ENCODE measurements around the gene METTL23. TPM values are rescaled to one million over a fixed set of nuclear protein-coding genes. Genes with fewer than 3 reads are reported as not detected.

METTL23 gene
- total RNA-seq, 4 donors from 2014 or later = 20.6 to 29.9 (median 23.0) TPM

DNA sequence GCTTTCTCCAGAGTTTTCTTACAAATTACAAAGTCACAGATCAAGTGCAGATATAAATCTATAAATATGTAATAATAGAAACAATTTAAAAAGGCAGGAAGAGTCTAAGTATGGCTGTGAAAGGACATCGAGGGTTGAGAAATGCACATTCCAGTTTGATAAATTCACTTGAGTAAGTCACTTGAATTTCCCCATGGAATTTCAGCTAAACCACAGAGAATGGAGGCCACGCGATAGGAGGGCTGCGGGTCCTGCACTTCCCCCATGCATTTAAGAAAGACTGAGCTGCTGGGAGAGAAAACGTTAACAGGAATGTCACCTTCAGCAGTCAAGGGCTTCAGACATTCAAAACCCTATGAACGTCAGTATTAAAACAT lies 9.8 kb upstream of the METTL23 start:
- Histone ChIP-seq H3K9me3 (no peaks in the 10 kb centered on the region), H3K27me3 (no peaks in the 10 kb centered on the region), H3K4me1 (peaks cover 22% of the 10 kb centered on the region), H3K4me3 (no peak overlapping the region), H3K36me3 (peaks cover 77% of the 10 kb centered on the region), H3K27ac (peak overlapping the region; percentile 69)
- no peak for DNase-seq (ENCODE audit: low spot score in 2 of 2)
- 78% methylated on average over 6 of the region's 6 CpGs for WGBS
- TF ChIP-seq EP300 (IDR thresholded peaks at IDR 0.05) = no peak
- TF ChIP-seq, protein P1, sequence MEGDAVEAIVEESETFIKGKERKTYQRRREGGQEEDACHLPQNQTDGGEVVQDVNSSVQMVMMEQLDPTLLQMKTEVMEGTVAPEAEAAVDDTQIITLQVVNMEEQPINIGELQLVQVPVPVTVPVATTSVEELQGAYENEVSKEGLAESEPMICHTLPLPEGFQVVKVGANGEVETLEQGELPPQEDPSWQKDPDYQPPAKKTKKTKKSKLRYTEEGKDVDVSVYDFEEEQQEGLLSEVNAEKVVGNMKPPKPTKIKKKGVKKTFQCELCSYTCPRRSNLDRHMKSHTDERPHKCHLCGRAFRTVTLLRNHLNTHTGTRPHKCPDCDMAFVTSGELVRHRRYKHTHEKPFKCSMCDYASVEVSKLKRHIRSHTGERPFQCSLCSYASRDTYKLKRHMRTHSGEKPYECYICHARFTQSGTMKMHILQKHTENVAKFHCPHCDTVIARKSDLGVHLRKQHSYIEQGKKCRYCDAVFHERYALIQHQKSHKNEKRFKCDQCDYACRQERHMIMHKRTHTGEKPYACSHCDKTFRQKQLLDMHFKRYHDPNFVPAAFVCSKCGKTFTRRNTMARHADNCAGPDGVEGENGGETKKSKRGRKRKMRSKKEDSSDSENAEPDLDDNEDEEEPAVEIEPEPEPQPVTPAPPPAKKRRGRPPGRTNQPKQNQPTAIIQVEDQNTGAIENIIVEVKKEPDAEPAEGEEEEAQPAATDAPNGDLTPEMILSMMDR (IDR thresholded peaks at IDR 0.05) = no peak
- no peak for TF ChIP-seq POLR2A (IDR thresholded peaks at IDR 0.05)
- TF ChIP-seq POLR2AphosphoS5 (IDR thresholded peaks at IDR 0.05) = no peak

DNA sequence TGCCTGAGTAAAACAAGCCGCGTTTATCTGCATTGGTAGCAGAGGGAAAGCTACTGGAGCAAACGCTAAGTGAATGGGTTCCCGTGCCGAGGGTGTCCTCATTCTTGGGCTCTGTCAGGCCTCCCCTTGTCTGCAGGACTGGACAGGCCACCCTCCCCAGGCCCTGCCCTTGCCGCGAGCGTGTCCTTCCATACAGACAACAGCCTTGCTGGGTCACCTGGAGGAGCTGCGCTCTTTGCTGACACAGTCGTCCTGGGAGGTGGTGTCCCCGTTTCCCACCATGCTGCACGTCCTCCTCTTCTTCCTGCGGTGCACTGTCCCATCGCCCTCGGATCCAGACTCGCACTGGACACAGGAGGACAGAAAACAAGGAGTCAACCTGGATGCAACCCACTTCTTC lies 8.1 kb upstream of the METTL23 start:
- H3K4me3 ChIP-seq = no peak overlapping the region
- DNase-seq (ENCODE audit: low spot score in 2 of 2) = no peak
- H3K9me3 ChIP-seq = no peaks in the 10 kb centered on the region
- H3K36me3 ChIP-seq = peaks cover 86% of the 10 kb centered on the region
- no peak for TF ChIP-seq POLR2AphosphoS5 (IDR thresholded peaks at IDR 0.05)
- no peak for TF ChIP-seq EP300 (IDR thresholded peaks at IDR 0.05)
- no peak for TF ChIP-seq POLR2A (IDR thresholded peaks at IDR 0.05)
- TF ChIP-seq, protein P1 (IDR thresholded peaks at IDR 0.05) = no peak
- peaks cover 27% of the 10 kb centered on the region for H3K4me1 ChIP-seq
- H3K27ac ChIP-seq = no peak overlapping the region
- WGBS = 86% methylated on average over 16 of the region's 16 CpGs
- no peaks in the 10 kb centered on the region for H3K27me3 ChIP-seq

DNA sequence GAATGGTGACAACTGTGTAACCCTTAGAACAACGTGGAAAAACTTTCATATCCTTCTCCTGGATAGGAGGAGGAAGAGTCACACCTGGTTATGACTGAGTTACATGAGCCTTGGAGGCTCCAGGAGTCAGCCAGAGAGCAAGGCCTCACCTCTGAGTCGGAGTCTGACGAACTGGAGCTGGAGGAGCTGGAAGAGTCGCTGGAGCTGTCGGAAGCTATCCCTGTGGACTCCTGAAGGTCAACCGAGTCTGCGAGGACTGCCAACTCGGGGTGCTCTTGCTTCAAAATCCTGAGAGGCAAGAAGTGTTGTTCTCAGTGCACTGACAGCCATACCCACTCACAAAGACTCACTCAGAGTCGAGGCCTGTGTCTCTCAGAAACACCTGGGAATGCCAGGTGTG lies 6.4 kb upstream of the METTL23 start:
- Histone ChIP-seq H3K27ac (no peak overlapping the region), H3K27me3 (no peaks in the 10 kb centered on the region), H3K9me3 (no peaks in the 10 kb centered on the region), H3K4me1 (peaks cover 33% of the 10 kb centered on the region), H3K36me3 (peaks cover 87% of the 10 kb centered on the region), H3K4me3 (no peak overlapping the region)
- TF ChIP-seq POLR2A (IDR thresholded peaks at IDR 0.05) = no peak
- TF ChIP-seq EP300 (IDR thresholded peaks at IDR 0.05) = no peak
- no peak for TF ChIP-seq POLR2AphosphoS5 (IDR thresholded peaks at IDR 0.05)
- TF ChIP-seq, protein P1 (IDR thresholded peaks at IDR 0.05) = no peak
- DNase-seq (ENCODE audit: low spot score in 2 of 2) = peak in 1 of 2 donors; percentile 28
- 81% methylated on average over 3 of the region's 9 CpGs for WGBS

DNA sequence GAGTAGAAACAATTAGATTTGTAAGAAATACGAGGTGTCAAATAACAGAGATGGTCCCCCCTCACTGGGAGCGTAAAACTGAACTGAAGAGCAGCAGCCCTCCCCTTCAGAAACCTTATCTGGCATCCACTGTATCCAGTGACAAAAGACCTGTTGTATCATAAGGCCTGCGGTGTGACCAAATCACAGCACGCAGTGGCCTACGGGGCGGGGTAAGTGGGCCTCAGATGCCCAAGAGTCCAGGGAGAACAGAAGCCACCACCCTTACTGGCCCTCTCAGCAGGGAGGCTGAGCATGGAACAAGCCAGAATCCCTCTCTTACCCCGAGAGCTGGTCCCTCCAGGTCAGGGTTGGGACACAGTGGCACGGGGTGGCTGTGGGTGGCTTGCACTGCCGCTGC lies 5.7 kb upstream of the METTL23 start:
- TF ChIP-seq POLR2A (IDR thresholded peaks at IDR 0.05) (no peak), POLR2AphosphoS5 (IDR thresholded peaks at IDR 0.05) (no peak), EP300 (IDR thresholded peaks at IDR 0.05) (no peak)
- TF ChIP-seq, protein P1 (IDR thresholded peaks at IDR 0.05) = no peak
- Histone ChIP-seq H3K27ac (no peak overlapping the region), H3K9me3 (no peaks in the 10 kb centered on the region), H3K4me1 (peaks cover 35% of the 10 kb centered on the region), H3K27me3 (no peaks in the 10 kb centered on the region), H3K4me3 (no peak overlapping the region), H3K36me3 (peaks cover 83% of the 10 kb centered on the region)
- 92% methylated on average over 9 of the region's 9 CpGs for WGBS
- peak in 1 of 2 donors; percentile 54 for DNase-seq (ENCODE audit: low spot score in 2 of 2)

DNA sequence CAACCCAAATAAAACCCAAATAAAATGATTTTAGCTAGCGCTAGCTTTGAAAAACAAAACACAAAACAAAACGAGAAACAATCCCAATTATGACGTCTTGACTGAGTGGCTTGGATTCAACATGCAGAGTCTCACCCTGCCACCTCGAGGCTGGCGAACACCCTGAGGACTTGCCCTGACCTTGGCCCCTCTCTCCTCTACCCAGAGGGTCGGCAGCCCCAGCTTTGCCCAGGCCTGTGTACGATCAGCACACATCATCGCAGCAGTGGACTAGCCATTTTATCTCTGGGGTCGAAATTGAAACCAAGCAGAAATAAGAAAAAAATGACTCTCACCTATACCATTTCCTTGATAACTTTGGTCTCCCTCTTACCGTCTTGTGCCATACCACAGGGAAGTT lies 5.2 kb upstream of the METTL23 start:
- DNase-seq (ENCODE audit: low spot score in 2 of 2) = no peak
- no peaks in the 10 kb centered on the region for H3K27me3 ChIP-seq
- no peaks in the 10 kb centered on the region for H3K9me3 ChIP-seq
- H3K4me1 ChIP-seq = peaks cover 34% of the 10 kb centered on the region
- no peak overlapping the region for H3K27ac ChIP-seq
- peaks cover 77% of the 10 kb centered on the region for H3K36me3 ChIP-seq
- WGBS = 88% methylated on average over 10 of the region's 10 CpGs
- no peak for TF ChIP-seq EP300 (IDR thresholded peaks at IDR 0.05)
- TF ChIP-seq, protein P1 (IDR thresholded peaks at IDR 0.05) = no peak
- TF ChIP-seq POLR2A (IDR thresholded peaks at IDR 0.05) = no peak
- no peak for TF ChIP-seq POLR2AphosphoS5 (IDR thresholded peaks at IDR 0.05)
- no peak overlapping the region for H3K4me3 ChIP-seq
